ENCODE measurements around the gene CGN.
"Not testable (repeated sequence)": the region's sequence is repeated elsewhere in the genome, so short reads cannot be mapped to it uniquely, and the experiment has no call there.

The CGN gene

GRCh38 chr1:151499930-151500329 lies 11.3 kb upstream of the CGN start:
- no peak for DNase-seq (ENCODE audit: low spot score)

DNA sequence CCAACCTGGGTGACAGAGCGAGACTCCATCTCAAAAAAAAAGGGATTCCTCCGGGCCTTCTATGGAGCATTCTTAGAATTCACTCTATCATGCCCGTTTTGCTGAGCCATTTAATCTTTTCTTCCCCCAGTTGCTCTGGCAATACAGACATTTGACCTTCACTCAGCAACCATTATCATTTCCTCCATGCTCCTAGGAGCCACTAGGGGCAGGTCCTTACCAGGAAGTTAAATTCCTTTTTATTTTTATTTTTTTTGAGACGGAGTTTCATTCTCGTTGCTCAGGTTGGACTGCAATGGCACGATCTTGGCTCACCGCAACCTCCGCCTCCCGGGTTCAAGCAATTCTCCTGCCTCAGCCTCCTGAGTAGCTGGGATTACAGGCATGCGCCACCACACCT lies 9.7 kb upstream of the CGN start:
- DNase-seq (ENCODE audit: low spot score): no peak

DNA sequence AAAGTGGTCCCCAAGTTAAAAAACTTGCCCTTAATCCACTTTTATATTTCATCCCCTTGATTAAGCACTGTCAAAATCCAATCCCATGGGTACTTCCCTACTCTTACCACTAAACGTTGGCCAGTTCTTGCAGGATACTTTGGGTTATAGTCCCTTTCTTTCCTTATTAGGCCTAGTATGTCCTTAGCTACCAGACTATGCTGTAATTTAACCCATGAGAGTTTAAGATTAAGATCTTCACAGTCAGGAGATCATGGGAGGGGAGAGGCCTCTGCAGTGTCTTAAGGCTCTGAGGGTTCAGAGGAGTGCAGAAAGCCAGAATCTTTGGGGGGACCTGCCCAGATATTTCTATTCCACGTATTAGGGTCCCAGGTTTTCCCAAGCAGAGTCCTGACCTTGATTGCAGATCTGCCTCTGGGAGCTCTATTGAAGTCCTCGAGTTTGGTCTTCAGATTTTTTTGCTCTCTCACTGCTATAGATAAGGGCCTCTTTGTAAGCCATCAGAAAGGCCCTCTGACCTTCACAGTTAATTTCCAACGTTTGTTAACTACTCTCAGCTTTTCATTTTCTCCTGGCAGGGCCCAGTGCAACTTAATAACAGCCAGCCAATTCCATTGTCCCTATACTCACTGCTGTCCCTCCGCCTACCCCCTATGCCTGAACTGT lies 9.0 kb upstream of the CGN start:
- no peak for DNase-seq (ENCODE audit: low spot score)

DNA sequence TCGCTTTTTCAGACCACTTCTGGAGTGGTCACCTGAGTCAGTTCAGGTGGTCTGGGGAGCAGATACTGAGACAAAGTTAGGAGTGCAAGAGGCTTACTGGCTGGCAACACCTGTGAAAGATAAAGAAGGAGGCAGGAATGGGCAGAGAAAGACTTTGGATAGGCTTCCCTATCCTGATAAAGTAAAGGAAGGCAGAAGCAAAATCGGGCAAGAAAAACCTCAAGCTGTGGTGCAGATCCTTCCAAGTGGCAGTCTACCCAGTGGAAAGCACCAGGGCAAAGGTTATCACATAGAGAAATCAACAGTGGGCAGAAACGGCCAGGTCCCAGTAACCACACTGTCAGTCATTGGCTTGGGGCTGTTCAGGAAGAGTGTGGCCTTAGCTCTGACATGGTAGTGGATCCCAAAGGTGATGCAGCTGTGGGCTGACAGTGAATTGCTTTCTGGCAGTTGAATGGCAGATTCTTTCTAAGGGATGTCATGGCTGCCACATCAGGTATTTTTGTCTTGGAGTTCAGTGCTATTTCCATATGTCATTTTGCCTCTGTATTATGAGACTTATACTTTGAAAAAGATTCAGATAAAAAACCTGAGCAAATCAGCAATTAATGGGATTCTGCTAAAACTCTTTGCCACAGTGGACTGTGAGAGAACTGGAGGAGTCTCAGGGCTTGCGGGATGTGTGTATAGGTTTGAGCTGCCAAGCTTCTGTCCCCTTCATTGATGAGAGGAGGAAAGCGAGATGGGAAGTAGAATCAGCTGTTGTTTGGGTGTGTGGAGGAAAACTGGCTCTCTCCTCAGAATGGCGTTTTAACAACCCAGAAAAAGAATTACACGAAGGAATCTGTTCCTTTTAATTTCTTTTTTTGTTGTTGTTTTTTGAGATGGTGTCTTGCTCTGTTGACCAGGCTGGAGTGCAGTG lies 8.1 kb upstream of the CGN start:
- DNase-seq (ENCODE audit: low spot score): no peak

GRCh38 chr1:151504252-151504651 lies 6.9 kb upstream of the CGN start:
- no peak for DNase-seq (ENCODE audit: low spot score)

- no peak for DNase-seq (ENCODE audit: low spot score)
These were observed 6.4 kb upstream of the CGN start for GRCh38 chr1:151504759-151505158.

- no peak for DNase-seq (ENCODE audit: low spot score)
These were observed 2.4 kb upstream of the CGN start for GRCh38 chr1:151508833-151509232.

- no peak for DNase-seq (ENCODE audit: low spot score)
These were observed 1.7 kb upstream of the CGN start for GRCh38 chr1:151509350-151510019.

DNA sequence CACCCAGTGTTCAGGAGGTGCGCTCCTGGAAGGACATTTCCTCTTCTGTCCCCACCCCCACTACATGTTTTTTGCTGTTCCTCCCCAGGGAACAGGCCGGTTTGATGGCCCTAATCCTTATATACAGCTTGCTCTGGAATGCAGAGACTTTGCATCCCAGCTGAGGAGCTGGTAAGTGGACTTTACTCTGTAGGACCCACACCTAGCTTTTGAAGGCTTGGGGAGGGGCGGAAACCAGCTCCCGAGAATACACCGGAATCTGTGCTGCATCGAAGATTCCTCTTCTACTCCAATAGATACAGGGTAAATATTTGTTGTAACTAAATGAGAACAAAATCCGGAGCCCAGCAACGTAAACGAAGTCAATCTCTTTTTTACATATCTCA lies 1.2 kb upstream of the CGN start:
- DNase-seq (ENCODE audit: low spot score): no peak

DNA sequence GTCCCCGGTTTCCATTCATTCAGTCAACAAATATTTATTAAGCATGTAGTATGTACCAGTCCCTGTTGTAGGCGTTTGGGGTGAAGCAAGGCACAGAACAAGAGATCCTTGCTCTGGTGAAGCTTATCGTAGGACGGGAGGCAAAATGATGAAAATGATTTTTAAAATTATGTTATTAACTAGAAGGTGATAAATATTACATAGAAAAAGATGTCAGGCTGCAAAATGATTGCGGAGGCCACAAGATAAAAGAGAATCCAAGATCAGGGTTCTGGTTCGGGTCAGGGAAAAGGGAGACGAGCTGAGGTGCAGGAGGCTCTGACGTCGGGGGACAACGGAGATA lies 602 bp upstream of the CGN start:
- DNase-seq (ENCODE audit: low spot score): no peak

GRCh38 chr1:151511636-151512215 lies 539 bp downstream of the CGN start:
- DNase-seq (ENCODE audit: low spot score): peak; percentile 77

DNA sequence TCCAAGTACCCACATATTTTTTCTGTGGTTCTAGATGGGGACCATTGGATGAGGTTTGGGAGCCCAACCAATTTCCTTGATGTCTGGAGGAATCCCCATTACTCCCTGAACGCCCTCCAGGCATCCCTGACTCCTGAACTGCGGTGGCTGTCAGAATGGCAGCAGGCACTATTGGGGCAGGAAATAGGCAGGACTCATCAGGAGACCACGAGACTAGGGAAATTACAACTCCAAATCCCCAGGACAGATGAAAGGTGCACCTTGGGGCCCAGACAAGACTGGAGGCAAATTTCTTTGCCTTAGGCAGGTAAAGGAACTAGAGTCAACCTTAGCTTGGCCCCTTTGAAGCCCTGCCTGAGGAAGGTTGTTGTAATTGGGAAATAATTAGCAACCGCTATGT lies 1.1 kb downstream of the CGN start:
- DNase-seq (ENCODE audit: low spot score): no peak

DNA sequence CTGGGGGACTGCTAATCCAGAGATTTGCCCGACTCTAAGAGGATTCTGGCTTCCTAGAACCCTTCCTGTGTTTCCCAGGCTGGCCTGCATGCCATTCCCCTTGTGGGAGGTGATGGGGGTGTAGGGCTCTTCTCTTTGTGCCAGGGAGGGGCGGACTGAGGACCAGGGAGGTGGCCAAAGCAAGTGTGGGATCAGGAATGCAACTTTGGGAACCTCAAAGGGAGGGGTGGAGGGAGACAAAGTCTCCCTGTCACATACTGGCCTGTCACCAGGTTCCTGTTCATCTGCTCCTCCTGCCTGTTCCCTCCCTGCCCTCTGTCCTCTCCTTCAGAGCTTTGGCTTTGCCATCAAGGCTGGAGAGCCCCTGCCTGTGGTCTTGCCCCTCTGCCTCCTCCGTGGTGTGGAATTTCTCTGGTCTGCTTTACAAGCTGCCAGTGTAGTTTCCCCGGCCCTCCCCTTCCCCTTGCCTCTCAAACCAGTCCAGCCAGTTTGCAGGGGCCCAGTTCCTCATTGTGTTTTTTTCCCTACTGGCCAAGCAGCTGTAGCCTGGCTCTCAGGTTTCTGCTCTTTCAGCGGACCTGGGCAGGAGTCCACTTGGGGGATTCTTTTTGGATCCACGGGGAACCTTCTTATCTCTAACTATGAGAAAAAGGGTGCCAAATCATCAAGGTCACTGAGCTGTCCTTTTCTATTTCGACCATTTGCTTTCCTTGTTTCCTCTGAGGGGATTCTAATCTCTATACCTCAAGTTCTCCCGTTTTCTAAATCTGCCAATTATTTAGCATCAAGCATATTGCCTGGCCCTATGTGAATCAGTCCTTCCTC lies 1.8 kb downstream of the CGN start:
- no peak for DNase-seq (ENCODE audit: low spot score)

DNA sequence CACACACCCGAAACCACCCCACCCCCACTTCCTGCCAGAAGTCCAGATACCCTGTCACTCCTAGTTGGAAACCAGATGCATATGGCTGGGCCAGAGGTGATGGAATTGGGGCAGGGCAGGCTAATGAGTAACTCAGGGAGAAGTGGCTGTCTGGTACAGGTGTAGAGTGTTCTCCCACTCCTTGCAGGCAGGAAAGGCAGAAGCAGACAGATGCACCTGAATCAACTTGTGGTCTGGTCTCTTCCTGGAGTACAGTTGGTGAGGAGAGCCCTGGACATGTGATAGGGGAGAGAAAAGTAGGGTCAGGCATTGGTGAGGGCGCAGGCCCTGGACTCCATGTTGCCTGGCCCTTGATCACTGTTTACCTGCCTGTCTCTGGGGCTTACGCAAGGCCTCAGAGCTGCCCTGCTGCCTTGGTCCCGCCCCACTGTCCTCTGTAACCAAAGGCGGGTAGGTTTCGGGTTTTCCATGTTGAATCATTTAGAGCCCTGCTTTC lies 2.5 kb downstream of the CGN start:
- no peak for DNase-seq (ENCODE audit: low spot score)

DNA sequence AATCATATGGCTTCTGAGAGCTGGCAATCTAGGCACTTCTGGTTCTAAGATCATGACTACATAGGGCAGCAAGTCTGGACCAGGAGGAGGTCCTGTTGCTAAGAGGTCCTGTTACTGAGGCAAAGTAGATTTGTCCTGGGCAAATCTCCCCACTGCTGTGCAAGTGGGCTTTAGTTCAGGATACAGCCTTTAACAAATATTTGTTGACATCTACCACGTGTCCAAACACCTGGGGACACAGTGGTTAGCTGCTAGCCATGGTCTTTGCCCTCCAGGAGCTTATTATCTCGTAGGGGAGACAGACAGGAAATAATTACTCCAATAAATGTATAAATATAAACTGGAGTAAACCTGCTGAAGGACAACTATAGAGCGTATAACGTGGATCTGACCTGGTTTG lies 3.2 kb downstream of the CGN start:
- no peak for DNase-seq (ENCODE audit: low spot score)

DNA sequence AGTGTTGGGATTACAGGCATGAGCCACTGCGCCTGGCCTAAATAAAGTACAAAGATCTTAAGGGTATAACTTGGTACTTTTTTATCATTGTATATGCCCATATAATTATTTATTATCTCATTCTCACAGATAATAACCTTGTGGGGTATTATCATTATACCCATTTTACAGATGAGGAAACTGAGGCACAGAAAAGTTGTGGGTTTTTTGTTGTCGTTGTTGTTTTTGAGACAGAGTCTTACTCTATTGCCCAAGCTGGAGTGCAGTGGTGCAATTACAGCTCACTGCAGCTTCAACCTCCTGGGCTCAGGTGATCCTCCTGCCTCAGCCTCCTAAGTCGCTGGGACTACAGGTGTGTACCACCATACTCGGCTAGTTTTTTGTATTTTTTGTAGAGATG lies 4.1 kb downstream of the CGN start:
- DNase-seq (ENCODE audit: low spot score): no peak

DNA sequence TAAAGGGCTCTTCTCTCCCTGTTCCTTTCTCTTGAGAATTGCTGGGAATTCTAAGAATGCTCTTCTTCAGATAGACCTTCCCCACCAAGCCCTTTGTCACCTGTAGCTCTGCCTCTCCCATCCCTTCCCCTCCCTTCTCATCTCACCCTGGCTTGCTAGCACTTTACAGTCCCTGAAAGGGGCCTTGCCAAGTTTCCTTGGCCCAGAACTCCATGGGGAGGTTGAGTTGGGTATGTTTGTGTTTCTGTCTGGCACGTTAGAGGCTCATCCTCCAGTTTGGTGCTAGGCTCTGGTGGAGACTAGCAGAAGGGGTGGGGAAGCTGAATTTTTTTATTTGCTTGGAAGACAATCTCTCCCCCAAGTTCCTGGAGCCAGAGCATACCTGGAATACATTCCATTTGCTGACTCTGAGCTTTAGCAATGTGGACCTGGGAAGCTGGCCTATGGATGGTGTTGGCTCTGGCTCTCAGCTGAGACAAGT lies 4.9 kb downstream of the CGN start:
- DNase-seq (ENCODE audit: low spot score): no peak

DNA sequence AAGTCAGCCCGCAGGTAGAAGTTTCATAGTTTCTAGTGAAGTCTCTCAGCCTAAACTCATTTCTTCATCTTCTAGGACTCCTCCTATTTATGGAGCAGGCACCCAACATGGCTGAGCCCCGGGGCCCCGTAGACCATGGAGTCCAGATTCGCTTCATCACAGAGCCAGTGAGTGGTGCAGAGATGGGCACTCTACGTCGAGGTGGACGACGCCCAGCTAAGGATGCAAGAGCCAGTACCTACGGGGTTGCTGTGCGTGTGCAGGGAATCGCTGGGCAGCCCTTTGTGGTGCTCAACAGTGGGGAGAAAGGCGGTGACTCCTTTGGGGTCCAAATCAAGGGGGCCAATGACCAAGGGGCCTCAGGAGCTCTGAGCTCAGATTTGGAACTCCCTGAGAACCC lies 7.2 kb downstream of the CGN start:
- DNase-seq (ENCODE audit: low spot score): no peak

DNA sequence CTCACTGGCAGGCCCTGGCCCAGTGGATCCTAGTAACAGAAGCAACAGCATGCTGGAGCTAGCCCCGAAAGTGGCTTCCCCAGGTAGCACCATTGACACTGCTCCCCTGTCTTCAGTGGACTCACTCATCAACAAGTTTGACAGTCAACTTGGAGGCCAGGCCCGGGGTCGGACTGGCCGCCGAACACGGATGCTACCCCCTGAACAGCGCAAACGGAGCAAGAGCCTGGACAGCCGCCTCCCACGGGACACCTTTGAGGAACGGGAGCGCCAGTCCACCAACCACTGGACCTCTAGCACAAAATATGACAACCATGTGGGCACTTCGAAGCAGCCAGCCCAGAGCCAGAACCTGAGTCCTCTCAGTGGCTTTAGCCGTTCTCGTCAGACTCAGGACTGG lies 7.7 kb downstream of the CGN start:
- no peak for DNase-seq (ENCODE audit: low spot score)

- no peak for DNase-seq (ENCODE audit: low spot score)
These were observed 8.5 kb downstream of the CGN start for GRCh38 chr1:151519667-151520066.

DNA sequence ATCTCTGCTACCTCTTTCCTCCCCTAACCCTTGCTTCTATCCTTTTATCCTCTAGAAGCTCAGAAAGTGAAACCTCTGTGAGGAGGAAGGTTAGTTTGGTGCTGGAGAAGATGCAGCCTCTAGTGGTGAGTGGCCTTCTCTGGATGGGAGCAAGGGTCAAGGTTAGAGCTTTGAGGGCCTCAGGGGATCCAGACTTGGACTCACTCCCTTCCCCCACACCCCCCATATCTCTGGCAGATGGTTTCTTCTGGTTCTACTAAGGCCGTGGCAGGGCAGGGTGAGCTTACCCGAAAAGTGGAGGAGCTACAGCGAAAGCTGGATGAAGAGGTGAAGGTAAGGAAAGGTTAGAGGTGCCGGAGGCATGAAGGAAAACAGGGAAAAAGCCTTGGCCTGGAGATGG lies 9.2 kb downstream of the CGN start:
- DNase-seq (ENCODE audit: low spot score): no peak

- DNase-seq (ENCODE audit: low spot score): not testable (repeated sequence)
These were observed 11.2 kb downstream of the CGN start for GRCh38 chr1:151522427-151522826.
